Astrocyte of the hippocampus (primary cell): ENCODE results near the gene CANX.
A peak's percentile ranks its signal among the peaks of the same experiment; 100 is the strongest.

Source experiments
- DNase-seq: peaks from one replicate; pipeline ENCODE4 v3.0.0; 2011; ENCODE audit warnings: low read depth, low spot score

Gene CANX

DNA sequence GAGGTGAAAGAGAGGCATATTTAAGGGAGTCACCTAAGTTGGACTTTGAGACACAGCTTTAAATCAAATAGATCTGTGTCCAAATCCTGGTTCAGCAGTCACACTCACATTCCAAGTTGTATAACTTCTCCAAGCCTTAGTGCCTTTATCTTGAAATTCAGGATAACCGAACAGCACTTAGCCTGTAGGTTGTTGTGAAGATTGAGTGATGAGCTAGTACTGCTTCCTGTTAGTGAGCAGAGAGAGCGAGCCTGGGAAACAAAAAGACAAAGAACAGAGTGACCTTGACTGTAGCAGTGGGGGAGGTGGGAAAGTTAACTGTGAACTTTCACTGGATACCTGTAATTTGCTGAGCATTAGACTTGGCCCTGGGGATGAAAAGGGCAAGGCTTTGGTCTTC, 56.3 kb downstream of the CANX start:
- DNase-seq, result no peak

GRCh38 chr5:179758955-179759354, 60.2 kb downstream of the CANX start:
- DNase-seq, result no peak

GRCh38 chr5:179759581-179760551, 61.1 kb downstream of the CANX start:
- no peak for DNase-seq

DNA sequence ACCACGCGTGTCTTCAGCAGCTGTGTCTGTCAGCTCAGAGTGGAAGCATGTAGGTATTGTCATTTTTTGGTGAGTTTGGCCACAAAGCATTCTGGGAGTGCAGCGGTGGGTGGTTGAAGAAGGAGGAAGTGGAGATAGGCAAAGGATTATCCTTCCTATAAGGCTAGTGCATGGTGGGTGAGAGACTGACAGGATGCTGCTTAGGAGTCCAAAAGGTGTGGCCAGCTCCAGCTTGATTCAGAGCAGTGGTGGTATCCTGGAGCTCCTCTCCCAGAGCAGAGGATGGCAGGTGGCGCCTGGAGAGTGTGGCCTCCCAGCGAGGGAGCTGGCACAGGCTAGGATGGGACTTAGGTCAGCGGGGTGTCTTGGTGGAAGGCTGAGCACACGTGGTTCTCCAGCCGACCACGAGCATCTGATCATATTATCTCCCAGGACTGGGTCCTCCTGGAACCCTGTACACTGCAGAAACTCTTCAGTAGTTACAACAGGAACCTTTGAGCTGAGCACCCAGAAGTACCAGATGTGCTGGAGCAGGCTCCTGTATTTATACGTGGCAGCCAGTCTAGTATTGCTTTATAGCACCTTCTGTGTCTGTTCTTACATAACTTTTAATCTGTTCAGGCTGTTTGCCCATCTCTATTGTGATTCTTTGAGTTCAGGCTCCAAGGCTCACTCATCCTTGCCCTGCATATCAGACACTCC, 63.5 kb downstream of the CANX start:
- peak; percentile 15 for DNase-seq

DNA sequence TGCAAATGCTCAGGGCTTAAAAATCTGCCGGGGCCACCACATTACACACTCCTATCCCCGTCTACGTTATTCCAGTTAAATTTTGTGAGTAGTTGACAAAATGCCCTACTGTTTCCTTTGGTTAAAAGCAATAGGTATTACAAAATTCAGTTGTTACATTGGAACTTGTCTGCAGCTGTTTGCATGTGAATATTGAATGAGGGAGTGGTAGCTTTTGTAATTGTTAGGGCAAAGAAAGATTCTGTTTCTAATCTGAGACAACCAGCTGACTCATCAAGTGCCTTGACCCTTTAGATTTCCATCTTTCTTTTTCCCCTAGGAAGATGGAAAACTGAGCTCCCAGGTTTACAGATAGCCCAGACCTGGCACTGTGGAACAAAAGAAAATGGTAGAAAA, 64.0 kb downstream of the CANX start:
- no peak for DNase-seq

- DNase-seq, result peak; percentile 92
Observed at GRCh38 chr5:179763215-179763945, 64.6 kb downstream of the CANX start.

- peak; percentile 12 for DNase-seq
Observed at GRCh38 chr5:179764056-179764455, 65.3 kb downstream of the CANX start.

GRCh38 chr5:179765400-179765799, 66.6 kb downstream of the CANX start:
- peak; percentile 88 for DNase-seq

DNA sequence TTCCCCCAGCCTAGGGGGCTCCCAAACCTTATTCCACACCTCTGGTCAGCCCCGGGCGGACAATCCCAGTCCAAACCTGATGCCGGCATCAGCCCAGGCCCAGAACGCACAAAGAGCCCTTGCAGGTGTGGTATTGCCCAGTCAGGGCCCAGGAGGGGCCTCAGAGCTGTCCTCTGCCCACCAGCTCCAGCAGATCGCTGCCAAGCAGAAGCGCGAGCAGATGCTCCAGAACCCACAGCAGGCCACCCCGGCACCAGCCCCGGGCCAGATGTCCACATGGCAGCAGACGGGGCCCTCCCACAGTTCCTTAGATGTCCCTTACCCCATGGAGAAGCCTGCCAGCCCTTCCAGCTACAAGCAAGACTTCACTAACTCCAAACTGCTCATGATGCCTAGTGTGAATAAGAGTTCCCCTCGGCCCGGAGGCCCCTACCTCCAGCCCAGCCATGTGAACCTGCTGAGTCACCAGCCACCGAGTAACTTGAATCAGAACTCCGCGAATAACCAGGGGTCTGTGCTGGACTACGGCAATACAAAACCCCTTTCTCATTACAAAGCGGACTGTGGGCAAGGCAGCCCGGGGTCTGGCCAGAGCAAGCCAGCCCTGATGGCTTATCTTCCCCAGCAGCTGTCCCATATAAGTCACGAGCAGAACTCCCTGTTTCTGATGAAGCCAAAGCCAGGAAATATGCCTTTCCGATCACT, 67.4 kb downstream of the CANX start:
- DNase-seq, result peak; percentile 86

GRCh38 chr5:179766726-179767455, 68.1 kb downstream of the CANX start:
- DNase-seq, result no peak

DNA sequence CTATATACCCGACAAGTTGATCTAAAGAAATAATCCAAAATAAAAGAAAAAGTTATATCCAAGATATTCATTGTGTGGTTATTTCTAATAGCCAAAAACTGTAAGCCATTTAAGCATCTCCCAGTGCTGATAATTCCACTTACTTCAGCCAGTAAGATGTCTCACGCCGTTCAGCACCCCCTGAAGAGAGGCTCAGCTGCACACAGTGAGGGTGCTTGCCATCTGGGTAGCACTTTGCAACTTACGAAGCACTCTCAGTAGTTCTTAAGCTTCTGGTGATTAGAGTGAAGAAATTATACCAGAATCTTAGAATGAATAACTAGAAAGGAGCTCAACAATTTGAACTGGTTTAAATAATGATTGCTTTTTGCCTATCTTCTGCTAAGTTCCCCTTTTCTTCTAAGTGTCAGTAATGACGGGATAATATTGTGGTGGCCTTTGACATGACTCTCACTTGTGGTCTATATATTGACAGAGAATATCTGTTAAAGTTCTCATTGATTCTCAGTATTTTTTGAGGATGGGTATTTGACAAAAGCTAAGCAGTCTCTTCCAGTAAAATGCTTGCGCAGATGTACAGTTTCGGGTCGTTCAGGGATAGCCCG, 68.8 kb downstream of the CANX start:
- no peak for DNase-seq

DNA sequence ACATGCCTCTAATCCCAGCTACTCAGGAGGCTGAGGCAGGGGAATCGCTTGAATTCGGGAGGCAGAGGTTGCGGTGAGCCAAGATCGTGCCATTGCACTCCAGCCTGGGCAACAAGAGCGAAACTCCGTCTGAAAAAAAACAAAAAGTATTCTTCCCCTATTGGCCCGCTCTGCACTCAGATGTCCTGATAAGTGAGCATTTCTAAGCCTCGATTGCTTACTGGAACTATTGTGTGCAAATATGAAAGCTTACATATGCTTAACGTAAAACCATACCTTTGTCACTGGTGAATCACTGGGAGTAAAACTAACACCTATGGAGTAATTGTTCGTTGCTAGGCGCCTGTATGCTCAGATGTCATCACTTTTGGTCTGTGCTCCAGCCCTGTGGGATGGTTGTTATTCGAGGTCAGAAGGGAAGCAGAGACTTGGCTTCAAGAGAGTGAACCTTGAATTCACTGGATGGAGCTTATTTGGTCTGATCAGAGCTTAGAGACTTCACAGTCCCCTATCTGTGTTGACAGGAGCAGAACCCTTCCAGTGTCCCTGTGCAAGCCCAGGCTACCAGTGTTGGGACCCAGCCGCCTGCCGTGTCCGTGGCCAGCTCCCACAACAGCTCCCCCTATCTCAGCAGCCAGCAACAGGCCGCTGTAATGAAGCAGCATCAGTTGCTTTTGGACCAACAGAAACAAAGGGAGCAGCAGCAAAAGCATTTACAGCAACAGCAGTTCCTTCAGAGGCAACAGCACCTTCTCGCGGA, 69.7 kb downstream of the CANX start:
- DNase-seq, result no peak

DNA sequence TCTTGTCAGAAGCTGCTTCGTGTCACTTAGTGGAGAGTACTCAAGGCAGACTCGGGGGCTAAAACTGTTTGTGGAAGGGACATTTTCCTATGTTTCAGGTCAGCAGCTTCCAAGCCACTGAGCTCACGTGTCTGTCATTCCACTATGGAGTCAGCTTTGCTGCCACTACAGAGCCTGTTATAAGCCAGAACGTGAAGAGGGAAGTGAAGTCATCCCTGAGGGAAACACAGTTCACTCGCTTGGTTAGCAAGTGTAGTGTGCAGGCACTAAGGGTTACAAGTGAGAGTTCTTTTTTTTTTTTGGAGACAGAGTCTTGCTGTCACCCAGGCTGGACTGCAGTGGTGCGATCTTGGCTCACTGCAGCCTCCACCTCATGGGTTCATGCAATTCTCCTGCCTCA, 70.5 kb downstream of the CANX start:
- no peak for DNase-seq

- no peak for DNase-seq
Observed at GRCh38 chr5:179769796-179770195, 71.0 kb downstream of the CANX start.

- DNase-seq, result no peak
Observed at GRCh38 chr5:179771311-179771895, 72.6 kb downstream of the CANX start.

GRCh38 chr5:179772351-179772750, 73.6 kb downstream of the CANX start:
- no peak for DNase-seq

- no peak for DNase-seq
Observed at GRCh38 chr5:179773686-179774040, 74.9 kb downstream of the CANX start.

GRCh38 chr5:179774442-179774841, 75.7 kb downstream of the CANX start:
- DNase-seq, result no peak

GRCh38 chr5:179776411-179776938, 77.7 kb downstream of the CANX start:
- DNase-seq, result no peak
